ENCODE results near the gene HOXC6.
"Not testable (repeated sequence)": the region's sequence is repeated elsewhere in the genome, so short reads cannot be mapped to it uniquely, and the experiment has no call there.

Gene HOXC6

GRCh38 chr12:54058128-54058768 is 30.0 kb downstream of the HOXC6 start:
- DNase-seq: no peak

- no peak for DNase-seq
Observed at GRCh38 chr12:54059668-54060067, 31.4 kb downstream of the HOXC6 start.

GRCh38 chr12:54060174-54060974 is 32.1 kb downstream of the HOXC6 start:
- no peak for DNase-seq

- DNase-seq: no peak
Observed at GRCh38 chr12:54060975-54061778, 32.9 kb downstream of the HOXC6 start.

- DNase-seq: no peak
Observed at GRCh38 chr12:54065677-54066076, 37.4 kb downstream of the HOXC6 start.

DNA sequence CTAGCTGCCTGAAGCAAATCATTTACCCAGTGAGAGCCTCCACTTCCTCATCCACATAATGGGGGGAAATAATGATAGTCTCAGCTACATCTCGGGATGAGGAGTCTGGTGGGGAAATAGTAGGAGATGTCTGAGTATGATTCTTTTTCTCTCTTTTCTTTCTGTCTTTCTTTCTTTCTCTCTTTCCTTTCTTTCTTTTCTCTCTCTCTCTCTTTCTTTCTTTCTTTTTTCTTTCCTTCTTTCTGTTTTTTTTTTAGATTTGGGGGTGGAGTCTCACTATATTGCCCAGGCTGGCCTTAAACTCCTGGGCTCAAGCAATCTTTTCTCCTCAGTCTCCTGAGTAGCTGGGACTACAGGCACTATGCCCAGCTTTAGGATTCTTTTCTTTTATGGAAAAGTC is 38.2 kb downstream of the HOXC6 start:
- no peak for DNase-seq

GRCh38 chr12:54068418-54069070 is 40.3 kb downstream of the HOXC6 start:
- no peak for DNase-seq

DNA sequence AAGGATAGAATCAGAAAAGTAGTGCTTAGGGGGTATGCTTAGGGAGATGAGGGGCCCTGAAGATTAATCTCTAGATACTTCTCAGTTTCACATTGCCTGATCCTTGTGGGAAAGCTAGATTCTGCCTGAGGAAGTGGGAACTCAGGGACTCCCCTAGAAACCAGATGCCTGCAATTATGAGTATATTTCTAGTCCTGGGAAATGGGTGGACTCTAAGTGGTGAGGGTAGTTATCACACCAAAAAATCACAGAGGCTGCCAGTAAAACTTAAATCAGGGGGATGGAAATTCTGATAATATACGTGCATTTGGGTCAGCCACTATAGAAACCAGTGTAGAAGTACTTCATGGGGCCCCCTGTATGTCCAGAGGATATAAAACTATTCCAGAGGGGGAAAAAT is 43.7 kb downstream of the HOXC6 start:
- DNase-seq: no peak

- no peak for DNase-seq
Observed at GRCh38 chr12:54074308-54074707, 46.1 kb downstream of the HOXC6 start.

GRCh38 chr12:54075409-54075808 is 47.2 kb downstream of the HOXC6 start:
- no peak for DNase-seq

DNA sequence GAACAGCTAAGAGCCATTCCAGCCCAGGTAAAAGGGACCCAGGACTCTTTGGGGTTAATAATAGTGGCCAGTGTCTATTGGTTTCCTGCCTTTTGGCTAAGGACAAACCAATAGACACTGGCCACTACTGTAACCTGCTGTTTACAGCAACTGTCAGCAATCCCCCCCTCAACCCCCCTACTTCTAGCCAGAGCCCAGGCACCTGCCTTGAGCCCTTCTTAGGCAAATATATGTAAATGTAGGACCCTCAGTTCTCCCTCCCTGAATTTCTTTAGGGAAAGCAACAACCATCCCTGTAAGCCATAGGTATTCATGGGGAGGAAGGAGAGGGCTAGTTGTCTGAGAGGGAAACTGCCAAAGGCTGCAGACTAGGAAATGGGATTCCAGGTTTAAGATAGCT is 47.7 kb downstream of the HOXC6 start:
- DNase-seq: no peak

DNA sequence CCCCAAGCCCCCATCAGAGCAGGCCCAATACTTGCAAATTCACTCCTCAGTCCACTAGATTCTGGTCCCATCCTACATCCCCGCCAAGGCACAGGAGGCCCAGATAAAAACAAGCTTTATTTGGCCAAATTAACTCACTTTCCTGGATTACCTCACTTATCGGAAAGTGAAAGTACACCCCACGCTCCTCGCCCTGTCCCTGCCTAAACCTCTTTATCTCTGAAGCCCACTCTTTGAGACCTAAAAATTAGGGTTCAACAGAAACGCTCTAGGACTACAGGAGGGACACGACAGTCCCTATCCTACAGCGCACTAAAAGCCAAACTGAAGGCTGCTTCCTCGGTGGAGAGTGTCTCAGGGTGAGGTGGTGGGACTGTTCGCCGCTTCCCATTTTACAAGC is 49.6 kb downstream of the HOXC6 start:
- not testable (repeated sequence) for DNase-seq

- DNase-seq: not testable (repeated sequence)
Observed at GRCh38 chr12:54079115-54079514, 50.9 kb downstream of the HOXC6 start.
